ENCODE results near the gene OXLD1.
A peak's percentile ranks its signal among the peaks of the same experiment; 100 is the strongest.
"Not testable (repeated sequence)": the region's sequence is repeated elsewhere in the genome, so short reads cannot be mapped to it uniquely, and the experiment has no call there.

Gene OXLD1

DNA sequence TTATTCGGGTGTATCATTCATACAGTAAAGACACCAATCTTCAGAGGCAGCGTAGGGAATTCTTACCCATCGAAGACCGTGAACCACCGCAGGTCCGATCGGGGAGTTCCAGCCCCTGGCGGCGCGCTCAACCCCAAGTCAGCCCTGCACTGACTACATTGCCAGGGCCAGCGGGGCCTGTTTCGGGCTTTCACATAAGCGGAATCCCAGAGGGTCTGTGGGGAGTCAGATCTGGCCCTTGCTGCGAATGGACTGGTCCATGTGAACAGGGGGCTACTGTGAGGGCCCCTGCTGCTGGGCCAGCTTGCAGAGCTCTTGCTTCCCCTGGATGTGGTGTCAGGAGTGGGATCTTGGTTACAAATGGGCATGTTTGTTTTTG lies 17.7 kb downstream of the OXLD1 start:
- DNase-seq, result no peak

DNA sequence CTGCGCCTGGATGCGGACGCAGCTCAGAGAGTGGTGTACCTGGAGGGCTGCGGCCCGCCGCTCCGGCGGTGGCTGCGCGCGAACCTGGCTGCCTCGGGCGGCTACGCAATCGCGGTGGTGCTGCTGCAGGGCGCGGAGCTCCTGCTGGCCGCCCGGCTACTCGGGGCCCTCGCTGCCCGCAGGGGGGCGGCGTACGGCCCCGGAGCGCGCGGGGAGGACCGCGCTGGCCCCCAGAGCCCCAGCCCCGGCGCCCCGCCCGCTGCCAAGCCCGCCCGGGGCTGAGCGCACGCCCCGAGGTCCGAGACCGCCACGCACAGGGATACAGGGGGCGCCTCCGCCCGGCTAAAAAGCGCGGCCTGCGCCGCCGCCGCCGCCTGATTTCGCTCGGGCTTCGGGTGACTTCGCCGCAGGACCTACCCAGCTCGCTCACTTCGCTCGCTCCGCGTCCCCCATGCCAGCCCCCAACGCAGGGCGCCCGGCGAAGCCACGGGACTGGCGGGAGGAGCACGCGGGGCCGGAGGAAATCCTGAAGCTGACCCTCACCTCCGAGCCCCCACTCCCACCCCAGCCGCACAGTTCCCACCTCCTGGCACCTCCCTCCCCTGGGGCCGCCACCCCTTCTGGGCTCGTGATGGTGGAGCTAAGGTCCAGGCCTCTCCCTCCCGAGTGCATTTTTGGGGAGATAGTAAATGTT lies 18.2 kb downstream of the OXLD1 start:
- DNase-seq, result no peak

DNA sequence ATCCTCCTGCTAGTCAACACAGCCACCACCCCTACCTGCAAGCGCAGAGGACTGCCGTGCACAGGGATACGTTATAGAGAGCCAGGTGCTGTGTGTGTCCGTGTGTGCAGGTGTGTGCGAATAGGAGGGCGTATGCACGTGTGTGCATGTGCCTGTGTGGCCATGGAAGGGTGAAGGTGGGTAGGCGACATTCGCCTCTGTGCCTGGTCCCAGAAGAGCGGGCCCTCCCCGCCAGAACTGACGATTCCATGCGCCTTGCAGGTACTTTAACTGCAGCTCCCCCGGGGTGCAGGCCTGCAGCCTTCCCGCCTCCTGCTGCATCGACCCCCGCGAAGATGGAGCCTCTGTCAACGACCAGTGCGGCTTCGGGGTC lies 18.8 kb downstream of the OXLD1 start:
- DNase-seq, result no peak

DNA sequence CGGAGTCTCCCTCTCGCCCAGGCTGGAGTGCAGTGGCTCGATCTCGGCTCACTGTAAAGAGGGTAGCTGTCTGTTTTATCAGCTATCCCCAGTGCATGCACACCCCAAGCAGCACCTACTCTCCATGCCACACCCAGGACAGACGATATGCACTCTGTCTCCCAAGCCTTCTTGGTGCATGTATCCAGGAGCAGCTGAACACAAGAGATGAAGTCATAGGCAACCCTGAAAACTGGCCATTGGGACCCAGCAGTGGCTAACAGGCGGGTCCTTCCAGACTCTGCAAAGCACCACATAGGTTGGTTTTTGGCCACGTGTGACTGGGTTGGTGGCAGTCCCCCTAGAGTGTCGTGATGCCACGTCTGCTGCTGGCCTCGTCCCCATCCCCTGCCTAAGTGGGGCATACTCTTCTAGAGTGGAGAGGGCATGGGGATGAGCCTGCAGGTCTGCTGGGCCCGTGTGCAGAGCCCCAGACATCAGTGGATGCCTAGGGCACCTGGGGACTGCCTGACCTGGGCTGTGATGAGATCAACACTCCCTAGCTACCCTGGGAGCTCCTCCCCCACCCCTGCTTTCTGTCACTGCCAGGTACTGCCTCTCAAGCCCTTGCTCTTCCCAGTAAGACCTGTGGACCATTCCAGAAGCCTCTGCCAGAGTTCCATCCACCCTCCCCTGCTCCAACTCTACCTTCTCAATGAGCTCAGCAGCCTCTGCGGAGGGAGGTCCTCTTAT lies 19.4 kb downstream of the OXLD1 start:
- no peak for DNase-seq

DNA sequence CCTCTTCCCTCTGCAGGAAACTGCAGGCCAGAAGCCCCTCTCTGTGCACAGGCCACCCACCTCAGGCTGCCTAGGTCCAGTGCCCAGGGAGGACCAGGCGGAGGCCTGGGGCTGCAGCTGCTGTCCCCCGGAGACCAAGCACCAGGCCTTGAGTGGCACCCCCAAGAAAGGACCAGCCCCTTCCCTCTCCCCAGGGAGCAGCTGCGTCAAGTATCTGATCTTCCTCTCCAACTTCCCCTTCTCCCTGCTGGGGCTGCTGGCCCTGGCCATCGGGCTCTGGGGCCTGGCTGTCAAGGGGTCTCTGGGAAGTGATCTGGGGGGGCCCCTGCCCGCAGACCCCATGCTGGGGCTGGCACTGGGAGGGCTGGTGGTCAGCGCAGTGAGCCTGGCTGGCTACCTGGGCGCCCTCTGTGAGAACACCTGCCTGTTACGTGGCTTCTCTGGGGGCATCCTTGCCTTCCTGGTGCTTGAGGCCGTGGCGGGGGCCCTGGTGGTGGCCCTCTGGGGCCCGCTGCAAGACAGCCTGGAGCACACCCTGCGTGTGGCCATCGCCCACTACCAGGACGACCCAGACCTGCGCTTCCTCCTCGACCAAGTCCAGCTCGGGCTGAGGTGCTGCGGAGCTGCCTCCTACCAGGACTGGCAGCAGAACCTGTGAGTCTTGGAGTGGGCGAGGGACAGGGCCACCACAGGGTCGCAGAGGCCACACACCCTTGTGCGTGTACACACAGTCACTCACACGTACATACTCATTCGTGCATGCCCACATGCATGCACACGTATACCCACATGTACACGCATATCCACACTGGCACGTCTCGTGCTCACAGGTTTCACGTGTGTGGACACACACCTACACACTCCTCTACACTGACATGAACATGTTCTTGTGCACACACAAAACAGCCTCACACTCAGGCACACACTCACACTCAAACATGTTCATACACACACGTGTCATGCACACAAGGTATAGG lies 21.1 kb downstream of the OXLD1 start:
- DNase-seq, result no peak

DNA sequence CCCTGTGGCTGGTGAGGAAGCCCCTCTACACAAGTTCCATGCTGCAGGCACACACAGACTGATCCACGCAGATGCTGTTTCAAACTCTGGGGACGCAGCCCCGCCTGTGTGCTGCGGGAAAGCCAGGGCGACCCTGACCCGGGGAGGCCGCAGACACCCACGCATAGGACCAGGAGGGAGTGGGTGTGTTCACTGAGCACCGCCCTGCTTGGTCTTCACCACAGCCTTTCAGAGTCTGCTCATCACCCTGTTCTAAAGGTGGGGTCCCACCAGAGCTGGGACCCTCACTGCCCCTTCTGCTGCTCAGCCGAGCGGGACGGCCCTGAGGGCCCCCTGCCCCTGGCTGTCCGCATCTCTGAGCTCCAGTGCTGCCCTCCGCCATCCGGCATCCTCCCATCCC lies 21.9 kb downstream of the OXLD1 start:
- DNase-seq, result no peak

DNA sequence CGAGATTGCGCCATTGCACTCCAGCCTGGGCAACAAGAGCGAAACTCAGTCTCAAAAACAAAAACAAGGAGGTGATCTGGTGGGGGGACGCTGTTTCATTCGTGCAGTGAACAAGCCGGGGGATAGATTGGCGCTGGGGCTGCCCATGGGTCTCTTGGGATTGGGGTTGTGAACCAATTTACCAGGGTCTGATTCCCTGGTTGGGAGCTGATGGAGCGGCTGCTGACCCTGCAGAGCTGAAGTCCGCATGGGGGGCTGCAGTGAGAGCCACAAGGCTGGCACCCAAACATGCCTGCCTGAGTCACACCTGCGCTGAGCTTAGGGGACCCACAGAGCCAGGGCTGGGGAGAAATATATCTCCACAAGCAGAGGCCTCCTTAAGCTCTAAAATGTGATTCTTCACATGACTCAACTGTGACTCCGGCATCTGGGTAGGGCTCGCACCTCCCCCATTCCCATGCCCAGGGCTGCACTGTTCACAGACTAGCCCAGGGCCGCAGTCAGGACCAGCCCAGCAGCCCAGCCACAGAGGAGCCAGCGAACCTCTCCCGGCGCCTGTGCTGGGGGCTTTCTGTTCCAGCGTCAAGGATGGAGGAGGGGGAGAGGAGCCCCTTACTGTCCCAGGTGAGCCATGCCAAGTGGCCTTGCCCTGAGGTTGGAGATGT lies 24.4 kb downstream of the OXLD1 start:
- no peak for DNase-seq

DNA sequence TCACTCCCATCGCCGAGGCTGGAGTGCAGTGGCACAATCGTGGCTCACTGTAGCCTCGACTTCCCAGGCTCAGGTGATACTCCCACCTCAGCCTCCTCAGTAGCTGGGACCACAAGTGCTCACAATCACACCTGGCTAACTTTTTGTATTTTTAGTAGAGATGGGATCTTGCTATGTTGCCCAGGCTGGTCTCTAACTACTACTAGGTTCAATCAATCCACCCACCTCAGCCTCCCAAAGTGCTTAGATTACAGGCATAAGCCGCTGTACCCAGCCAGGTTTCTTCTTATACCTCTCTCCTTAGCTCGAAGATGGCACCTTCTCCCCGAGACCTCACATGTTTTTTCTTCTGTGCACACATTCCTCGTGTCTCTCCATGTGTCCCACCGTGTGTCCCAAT lies 26.4 kb downstream of the OXLD1 start:
- DNase-seq, result no peak

DNA sequence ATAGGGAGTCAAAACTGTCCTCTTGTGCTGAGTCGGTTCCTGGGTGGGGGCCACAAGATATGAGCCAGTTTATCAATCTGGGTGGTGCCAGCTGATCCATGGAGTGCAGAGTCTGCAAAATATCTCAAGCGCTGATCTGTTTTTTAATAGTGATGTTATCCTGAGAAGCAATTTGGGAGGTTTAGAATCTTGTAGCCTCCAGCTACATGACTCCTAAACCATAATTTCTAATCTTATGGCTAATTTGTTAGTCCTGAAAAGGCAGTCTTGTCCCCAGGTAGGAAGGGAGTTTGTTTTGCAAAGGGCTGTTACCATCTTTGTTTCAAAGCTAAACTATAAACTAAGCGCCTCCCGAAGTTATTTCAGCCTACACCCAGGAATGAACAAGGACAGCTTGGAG lies 27.7 kb downstream of the OXLD1 start:
- DNase-seq, result no peak

DNA sequence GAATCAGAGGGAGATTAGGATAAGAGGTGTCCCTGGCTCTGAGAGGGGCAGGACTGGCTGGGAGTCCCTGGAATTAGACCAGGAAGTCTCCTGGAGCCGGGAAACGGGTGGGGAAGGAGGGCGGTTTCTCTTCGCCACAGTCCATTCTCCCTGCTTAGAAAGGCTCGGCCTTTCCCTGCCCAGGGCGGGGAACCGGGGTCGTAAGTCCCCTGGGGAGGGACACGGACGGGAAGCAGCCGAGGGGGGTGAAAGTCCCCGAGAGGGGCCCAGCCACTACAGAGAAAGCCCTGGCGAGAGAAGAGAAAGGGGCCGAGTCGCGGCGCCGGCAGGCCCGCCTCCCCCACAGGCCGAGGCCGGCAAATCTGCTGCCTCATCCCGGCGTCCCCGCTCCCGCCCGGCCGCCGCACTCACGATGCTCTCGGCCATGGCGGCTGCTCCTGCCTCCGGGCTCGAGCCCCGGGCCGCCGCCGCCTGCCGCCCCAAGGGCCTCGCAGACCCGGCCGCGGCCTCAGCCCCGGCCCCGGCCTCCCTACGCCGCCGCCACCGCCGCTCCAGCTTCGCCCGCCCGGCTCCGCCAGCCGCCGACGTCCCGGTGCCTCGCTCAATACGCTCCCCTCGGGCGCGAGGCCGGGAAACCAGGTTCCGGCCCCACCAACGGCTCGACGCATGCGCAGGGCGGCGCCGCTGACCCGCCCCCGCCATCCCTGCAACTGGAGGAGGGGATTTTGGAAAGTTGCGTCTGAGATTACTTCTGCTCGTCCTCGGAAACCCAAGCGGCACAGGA lies 29.7 kb downstream of the OXLD1 start, which contains the start of the genes NPLOC4 and TSPAN10:
Gene NPLOC4, minus strand, starts transcription at position 608 of the 784 bp plus-strand sequence. Its CDS starts 182 bp downstream, at position 426.
Gene TSPAN10, plus strand, starts transcription at position 692 of the 784 bp plus-strand sequence. CDS start 5,217 bp downstream, outside the sequence.
- peak; percentile 77 for DNase-seq

DNA sequence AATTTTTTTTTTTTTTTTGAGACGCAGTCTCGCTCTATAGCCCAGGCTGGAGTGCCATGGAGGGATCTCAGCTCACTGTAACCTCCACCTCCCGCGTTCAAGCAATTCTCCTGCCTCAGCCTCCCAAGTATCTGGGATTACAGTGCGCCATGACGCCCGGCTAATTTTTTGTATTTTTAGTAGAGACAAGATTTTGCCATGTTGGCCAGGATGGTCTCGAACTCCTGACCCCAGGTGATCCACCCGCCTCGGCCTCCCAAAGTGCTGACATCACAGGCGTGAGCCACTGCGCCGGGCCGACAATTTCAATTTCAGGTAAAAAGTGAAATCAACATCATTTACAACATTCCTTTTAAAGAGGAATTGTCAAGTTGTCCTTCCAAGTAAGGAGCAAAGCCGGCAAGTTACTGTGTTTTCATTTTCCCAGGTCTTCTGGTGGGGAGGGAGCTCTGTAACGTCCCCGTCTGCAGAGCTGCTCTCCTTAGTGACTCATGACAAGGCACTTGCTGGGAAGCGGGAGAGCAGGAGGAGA lies 30.4 kb downstream of the OXLD1 start:
- no peak for DNase-seq

DNA sequence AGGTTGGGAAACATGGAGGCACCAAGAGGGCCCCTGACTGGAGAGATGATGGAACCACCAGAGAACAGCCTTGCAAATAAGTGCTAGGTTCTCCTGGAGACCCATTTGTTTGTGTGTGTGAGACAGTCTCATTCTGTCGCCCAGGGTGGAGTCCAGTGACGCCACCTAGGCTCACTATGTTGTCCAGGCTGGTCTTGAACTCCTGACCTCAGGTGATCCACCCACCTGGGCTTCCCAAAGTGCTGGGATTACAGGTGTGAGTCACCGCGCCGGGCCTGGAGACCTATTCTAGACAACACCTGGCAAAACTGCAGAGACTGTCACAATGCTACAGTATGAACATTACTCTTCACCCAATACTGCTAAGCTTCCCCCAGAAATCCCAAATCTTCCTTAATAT lies 31.0 kb downstream of the OXLD1 start:
- no peak for DNase-seq

DNA sequence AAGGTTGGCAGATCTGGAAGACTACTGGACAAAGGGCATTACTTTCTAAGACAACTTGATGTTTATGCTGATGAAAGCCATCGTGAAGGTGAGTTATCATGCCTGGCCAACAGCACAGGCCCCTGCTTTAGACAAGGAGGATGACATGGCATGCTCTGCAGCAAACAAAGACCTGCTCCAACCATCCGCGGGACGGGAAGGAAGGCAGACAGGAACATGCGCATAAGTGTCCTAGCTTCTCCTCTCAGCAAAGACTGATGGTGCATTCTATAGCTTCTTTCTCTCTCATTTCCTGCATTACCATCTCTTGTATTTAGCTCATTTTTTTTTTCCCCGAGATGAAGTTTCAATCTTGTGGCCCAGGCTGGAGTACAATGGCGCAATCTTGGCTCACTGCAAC lies 34.9 kb downstream of the OXLD1 start:
- no peak for DNase-seq

DNA sequence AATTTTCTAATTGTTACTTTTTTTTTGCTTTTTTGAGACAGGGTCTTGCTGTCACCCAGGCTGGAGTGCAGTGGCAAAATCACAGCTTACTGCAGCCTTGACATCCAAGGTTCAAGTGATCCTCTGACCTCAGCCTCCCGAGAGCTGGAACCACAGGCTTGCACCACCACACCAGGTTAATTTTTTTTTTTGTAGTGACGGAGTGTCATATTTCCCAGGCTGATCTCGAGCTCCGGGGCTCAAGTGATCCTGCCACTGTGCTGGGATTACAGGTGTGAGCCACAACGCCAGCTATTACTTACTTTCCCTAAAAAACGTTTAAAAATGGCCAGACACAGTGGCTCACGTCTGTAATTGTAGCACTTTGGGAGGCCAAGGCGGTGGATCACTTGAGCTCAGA lies 36.1 kb downstream of the OXLD1 start:
- no peak for DNase-seq

DNA sequence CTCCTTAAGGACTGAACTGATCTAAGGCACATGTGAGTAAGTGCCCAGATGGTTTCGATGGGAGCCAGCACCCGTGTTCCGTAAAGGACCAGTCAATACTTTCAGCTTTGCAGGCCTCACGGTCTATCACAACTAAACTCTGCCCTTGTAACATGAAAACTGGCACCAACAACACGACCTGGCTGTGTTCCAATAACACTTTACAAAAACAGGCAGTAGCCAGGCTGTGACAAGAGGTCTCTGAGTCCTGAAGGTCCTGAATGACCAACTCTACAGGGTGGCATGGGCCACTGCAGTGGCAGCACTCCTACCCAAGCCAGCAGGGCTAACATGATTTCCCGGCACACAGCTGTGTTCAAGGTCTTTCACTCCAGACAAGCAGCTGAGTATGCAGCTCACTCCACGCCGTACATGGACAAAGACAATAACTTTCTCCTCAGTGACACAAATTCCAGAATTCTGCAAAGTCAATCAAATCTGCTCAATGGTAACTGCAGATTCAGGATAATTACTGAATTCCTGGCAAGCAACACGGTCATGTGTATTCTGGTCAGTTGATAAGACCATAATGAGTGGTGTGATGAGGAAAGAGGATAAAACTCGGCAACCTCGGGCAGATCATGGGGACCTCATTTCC lies 44.8 kb downstream of the OXLD1 start:
- no peak for DNase-seq

DNA sequence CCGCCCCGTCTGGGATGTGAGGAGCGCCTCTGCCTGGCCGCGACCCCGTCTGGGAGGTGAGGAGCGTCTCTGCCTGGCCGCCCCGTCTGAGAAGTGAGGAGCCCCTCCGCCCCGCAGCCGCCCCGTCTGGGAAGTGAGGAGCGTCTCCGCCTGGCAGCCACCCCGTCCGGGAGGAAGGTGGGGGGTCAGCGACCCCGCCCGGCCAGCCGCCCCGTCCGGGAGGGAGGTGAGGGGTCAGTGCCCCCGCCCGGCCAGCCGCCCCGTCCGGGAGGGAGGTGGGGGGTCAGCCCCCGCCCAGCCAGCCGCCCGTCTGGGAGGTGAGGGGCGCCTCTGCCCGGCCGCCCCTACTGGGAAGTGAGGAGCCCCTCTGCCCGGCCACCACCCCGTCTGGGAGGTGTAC lies 48.1 kb downstream of the OXLD1 start:
- DNase-seq, result not testable (repeated sequence)

DNA sequence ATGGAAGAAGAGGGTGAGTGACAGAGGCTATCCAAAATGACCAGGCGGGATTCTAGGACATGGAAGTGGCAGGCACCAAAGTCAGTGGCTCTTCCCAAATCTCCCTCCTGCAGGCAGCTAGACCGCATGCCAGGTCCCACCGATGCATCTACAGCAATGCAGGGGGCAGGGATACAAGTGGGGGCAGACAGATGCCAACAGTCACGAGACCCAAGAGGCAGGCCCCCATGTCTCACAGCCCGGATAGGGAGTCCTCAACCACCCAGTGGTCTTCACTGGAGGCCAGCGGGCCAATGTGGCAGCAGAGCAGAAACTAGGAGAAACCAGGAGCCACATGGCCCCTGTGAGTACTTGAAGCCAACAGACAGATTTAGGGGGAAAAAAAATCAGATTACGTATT lies 49.5 kb downstream of the OXLD1 start:
- no peak for DNase-seq

DNA sequence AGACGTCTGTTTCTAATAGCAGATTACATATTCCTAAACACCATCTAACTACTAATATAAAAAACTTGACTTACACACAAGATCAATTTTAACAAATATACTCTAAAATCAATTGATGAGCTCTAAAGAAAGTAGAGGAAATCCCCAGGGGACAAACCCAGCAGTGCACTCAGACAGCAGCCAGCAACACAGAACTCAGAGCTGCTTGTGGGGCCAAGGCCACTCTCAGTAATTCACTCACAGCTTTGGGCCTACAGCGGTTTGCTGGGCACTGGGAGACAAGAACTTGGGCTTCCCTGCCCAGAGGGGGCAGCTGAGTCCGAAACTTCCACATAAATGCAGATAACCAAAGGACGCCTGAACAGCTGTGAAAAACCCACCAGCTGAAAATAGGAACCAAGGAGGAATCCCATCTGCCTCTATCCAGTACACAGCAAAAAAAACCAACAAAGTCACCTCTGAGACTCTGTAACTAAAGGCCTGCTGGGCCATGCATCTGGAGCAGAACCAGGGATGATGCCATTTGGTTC lies 50.9 kb downstream of the OXLD1 start:
- DNase-seq, result no peak
